PC-3 (cell line): ENCODE measurements around the gene EDAR. TPM values are rescaled to one million over a fixed set of nuclear protein-coding genes. Genes with fewer than 3 reads are reported as not detected.

Experiments used
- ATAC-seq: fragments of 200-7000 bp; cut with Tn5 transposase; 2 replicates; pipeline ENCODE4 v1.9.1; 2020; ENCODE audit warnings: mild to moderate bottlenecking, moderate library complexity
- BruUV-seq: library from RNA; stranded (reverse); fragments of 400-500 nt; replicated peaks from 2 replicates; lab custom pipeline; 2021; lab: Mats Ljungman, UMichigan
- CTCF ChIA-PET: fragments of 300-600 bp; sonication (Branson Sonifier 250); formaldehyde crosslinking; loops from one replicate; lab custom pipeline; 2022; ENCODE audit warnings: antibody characterized with exemption; lab: Charles Lee
- POLR2A ChIA-PET: fragments of 300-600 bp; sonication (Branson Sonifier 250); formaldehyde crosslinking; loops from one replicate; lab custom pipeline; 2022; ENCODE audit warnings: antibody characterized with exemption; ENCODE audit not compliant: unreplicated experiment; lab: Charles Lee
- DNase-seq: peaks from one replicate; pipeline ENCODE4 v3.0.0-alpha.2; 2015
- H2AFZ ChIP-seq: fragments of 300-600 bp; sonication (generic); 2 replicates; pipeline ENCODE4 v1.6.0; 2016; ENCODE audit warnings: antibody characterized with exemption, low read length
- H3F3A ChIP-seq: fragments of 300-600 bp; sonication (generic); one replicate; pipeline ENCODE4 v1.6.0; 2017; ENCODE audit warnings: antibody characterized with exemption, low read length, control low read depth, mild to moderate bottlenecking; ENCODE audit not compliant: unreplicated experiment
- H3K27ac ChIP-seq: fragments of 300-600 bp; sonication (generic); 2 replicates; pipeline ENCODE4 v1.5.1; 2016; ENCODE audit warnings: mild to moderate bottlenecking, low read length
- H3K27me3 ChIP-seq: fragments of 300-600 bp; sonication (generic); 2 replicates; pipeline ENCODE4 v1.6.1; 2016; ENCODE audit warnings: low read length, mixed read lengths
- H3K36me3 ChIP-seq: fragments of 300-600 bp; sonication (generic); 2 replicates; pipeline ENCODE4 v1.6.1; 2016; ENCODE audit warnings: low read depth, mixed run types, low read length, mixed read lengths
- H3K4me1 ChIP-seq: fragments of 300-600 bp; sonication (generic); 2 replicates; pipeline ENCODE4 v1.5.1; 2016; ENCODE audit warnings: low read length; ENCODE audit not compliant: insufficient read depth
- H3K4me2 ChIP-seq: fragments of 300-600 bp; sonication (generic); 2 replicates; pipeline ENCODE4 v1.6.0; 2016; ENCODE audit warnings: low read length
- H3K4me3 ChIP-seq: fragments of 300-600 bp; sonication (generic); 2 replicates; pipeline ENCODE4 v1.5.1; 2016; ENCODE audit warnings: mild to moderate bottlenecking, low read length, mixed read lengths
- H3K79me2 ChIP-seq: fragments of 300-600 bp; sonication (generic); 2 replicates; pipeline ENCODE4 v1.6.1; 2017; ENCODE audit warnings: low read length, mixed read lengths
- H3K9ac ChIP-seq: fragments of 300-600 bp; sonication (generic); 2 replicates; pipeline ENCODE4 v1.6.0; 2016; ENCODE audit warnings: mild to moderate bottlenecking, low read length
- H3K9me2 ChIP-seq: fragments of 300-600 bp; sonication (generic); replicated peaks from 2 replicates; pipeline ENCODE4 v1.6.1; 2016; ENCODE audit warnings: mixed run types, low read length, mixed read lengths
- H3K9me3 ChIP-seq: fragments of 300-600 bp; sonication (generic); 2 replicates; pipeline ENCODE4 v1.6.1; 2016; ENCODE audit warnings: low read length, mixed read lengths
- H4K20me1 ChIP-seq: fragments of 300-600 bp; sonication (generic); 2 replicates; pipeline ENCODE4 v1.6.1; 2016; ENCODE audit warnings: low read length, mixed read lengths
- EZH2 ChIP-seq: fragments of 300-600 bp; sonication (generic); IDR thresholded peaks from one replicate; pipeline ENCODE4 v1.6.1; 2017; ENCODE audit warnings: antibody characterized with exemption, mild to moderate bottlenecking, low read length; ENCODE audit not compliant: unreplicated experiment
- EZH2phosphoT487 ChIP-seq: fragments of 300-600 bp; sonication (generic); IDR thresholded peaks from 2 replicates; pipeline ENCODE4 v1.6.1; 2018; ENCODE audit warnings: mild to moderate bottlenecking, antibody characterized with exemption, low read length, borderline replicate concordance
- intact Hi-C: fragments of 100-400 bp; cut with micrococcal nuclease; formaldehyde crosslinking; loops from 2 replicates; pipeline ENCODE4 v1.9.0; 2023
- total RNA-seq: library from RNA; depleted of rRNA; stranded (reverse); fragments of >200 nt; gene quantifications from 2 replicates; pipeline ENCODE4 v1.2.3, GENCODE V29; 2014
- TF ChIP-seq, protein P1 (sequence below): fragments of 300-600 bp; sonication (generic); conservative IDR thresholded peaks from 2 replicates; pipeline ENCODE4 v1.5.1; 2017; ENCODE audit warnings: antibody characterized with exemption, low read depth, mild to moderate bottlenecking, low read length

The EDAR gene
- total RNA-seq, 1 experiment from 2014 or later: 0.04 TPM

DNA sequence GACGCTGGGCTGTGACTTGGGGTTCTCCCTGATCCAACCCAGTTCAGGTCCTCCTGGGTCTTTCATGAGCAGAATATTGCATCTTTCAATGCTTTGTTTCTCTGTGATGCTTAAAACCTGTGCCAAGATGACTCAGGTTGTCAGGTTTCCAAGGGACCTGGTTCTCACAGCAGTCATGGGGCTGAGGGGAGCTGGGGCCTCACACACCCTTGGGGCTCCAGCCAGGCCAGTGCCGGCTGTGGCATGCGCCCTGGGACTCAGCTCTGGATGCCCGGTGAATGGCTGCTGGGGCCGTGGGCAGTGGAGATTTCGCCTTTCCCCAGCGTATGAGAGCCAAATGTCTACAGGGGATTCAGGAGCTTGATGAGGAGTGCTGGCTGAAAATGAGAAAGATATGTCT, 29.6 kb downstream of the EDAR start:
- TF ChIP-seq EZH2phosphoT487 (no peak), EZH2 (no peak)
- TF ChIP-seq, protein P1, sequence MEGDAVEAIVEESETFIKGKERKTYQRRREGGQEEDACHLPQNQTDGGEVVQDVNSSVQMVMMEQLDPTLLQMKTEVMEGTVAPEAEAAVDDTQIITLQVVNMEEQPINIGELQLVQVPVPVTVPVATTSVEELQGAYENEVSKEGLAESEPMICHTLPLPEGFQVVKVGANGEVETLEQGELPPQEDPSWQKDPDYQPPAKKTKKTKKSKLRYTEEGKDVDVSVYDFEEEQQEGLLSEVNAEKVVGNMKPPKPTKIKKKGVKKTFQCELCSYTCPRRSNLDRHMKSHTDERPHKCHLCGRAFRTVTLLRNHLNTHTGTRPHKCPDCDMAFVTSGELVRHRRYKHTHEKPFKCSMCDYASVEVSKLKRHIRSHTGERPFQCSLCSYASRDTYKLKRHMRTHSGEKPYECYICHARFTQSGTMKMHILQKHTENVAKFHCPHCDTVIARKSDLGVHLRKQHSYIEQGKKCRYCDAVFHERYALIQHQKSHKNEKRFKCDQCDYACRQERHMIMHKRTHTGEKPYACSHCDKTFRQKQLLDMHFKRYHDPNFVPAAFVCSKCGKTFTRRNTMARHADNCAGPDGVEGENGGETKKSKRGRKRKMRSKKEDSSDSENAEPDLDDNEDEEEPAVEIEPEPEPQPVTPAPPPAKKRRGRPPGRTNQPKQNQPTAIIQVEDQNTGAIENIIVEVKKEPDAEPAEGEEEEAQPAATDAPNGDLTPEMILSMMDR: no peak
- H3K4me3 ChIP-seq: no peak overlapping the region
- CTCF ChIA-PET: no interaction called here
- H3K79me2 ChIP-seq: no peaks in the 10 kb centered on the region
- H3K27ac ChIP-seq: no peak overlapping the region
- no peaks in the 10 kb centered on the region for H4K20me1 ChIP-seq
- H3K36me3 ChIP-seq: no peaks in the 10 kb centered on the region
- BruUV-seq: no TSS peak
- ATAC-seq (peak; percentile 31; the same call in 1 of the 2 replicates), DNase-seq (peak; percentile 23)
- no peak overlapping the region for H2AFZ ChIP-seq
- intact Hi-C loops: no loop called here
- peaks cover 4% of the 10 kb centered on the region; the same call in 1 of the 2 replicates for H3K4me1 ChIP-seq
- H3K27me3 ChIP-seq: no peaks in the 10 kb centered on the region
- H3K4me2 ChIP-seq: no peak overlapping the region
- H3K9me2 ChIP-seq: no peaks in the 10 kb centered on the region
- no peaks in the 10 kb centered on the region for H3F3A ChIP-seq
- no peak overlapping the region for H3K9ac ChIP-seq
- H3K9me3 ChIP-seq: no peaks in the 10 kb centered on the region
- POLR2A ChIA-PET: no interaction called here

DNA sequence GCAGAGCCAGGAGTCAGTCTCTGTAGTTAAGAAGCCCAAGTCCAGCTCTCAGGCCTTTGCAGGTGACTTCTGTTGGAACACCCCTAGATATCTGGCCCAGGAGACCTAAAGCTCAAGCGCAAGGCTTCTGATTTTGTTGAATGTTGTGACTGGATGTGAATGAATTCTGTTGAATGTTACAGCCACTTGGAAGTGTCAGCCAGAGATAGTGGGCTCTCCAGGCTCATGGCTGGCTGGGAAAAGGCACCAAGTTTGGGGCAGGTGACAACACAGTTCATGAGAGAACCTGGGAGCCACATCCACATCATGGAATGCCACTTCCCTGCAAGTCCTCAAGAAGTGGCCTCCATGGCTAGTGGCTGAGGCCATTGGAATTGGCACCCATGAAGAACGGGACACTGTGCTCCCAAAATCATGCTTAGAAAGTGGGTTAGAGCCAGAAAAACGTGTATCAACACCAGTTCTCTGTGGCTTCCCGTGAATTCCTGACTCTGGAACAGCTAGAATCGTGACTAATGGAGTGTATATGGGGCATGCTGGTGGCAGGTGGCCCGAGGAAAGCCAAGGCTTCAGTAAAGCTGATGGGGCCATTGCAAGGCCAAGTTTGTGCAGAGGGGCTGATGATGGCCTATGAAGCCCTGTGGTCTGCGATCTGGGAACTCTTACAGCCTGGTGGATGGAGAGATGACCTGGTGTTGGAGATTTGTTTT, 30.2 kb downstream of the EDAR start:
- Histone ChIP-seq H3K27me3 (no peaks in the 10 kb centered on the region), H3K9me3 (no peaks in the 10 kb centered on the region), H3K79me2 (no peaks in the 10 kb centered on the region), H3K36me3 (no peaks in the 10 kb centered on the region), H3K4me3 (no peak overlapping the region), H2AFZ (no peak overlapping the region), H3K4me1 (peaks cover 4% of the 10 kb centered on the region; the same call in 1 of the 2 replicates), H3K4me2 (no peak overlapping the region), H3K9ac (no peak overlapping the region), H3K27ac (no peak overlapping the region), H3F3A (no peaks in the 10 kb centered on the region), H4K20me1 (no peaks in the 10 kb centered on the region), H3K9me2 (no peaks in the 10 kb centered on the region)
- BruUV-seq: no TSS peak
- DNase-seq (no peak), ATAC-seq (no peak)
- CTCF ChIA-PET: no interaction called here
- TF ChIP-seq EZH2phosphoT487 (no peak), EZH2 (no peak)
- POLR2A ChIA-PET: no interaction called here
- intact Hi-C loops: no loop called here

DNA sequence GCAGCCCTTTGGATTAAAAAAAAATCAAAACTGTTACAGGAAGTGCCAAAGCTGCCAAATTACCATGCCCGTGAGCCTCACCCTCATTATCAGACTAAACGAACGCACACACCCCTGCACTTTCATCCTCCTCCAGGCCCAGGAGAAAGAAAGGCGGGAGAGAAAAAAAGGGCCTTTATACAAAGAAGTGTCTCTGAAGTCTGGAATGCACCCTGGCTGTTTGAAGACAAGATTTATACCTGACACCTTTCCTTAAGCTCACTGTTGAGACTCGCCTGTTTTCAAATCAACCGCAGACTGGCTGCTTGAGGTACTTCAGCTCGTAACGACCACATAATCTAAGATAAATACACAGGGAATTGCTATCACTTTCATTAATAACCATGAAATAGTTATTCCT, 31.0 kb downstream of the EDAR start:
- no peak overlapping the region for H3K27ac ChIP-seq
- no peak overlapping the region for H3K4me2 ChIP-seq
- ChIA-PET POLR2A (no interaction called here), CTCF (no interaction called here)
- H3K36me3 ChIP-seq: no peaks in the 10 kb centered on the region
- H3K79me2 ChIP-seq: no peaks in the 10 kb centered on the region
- ATAC-seq: no peak
- H3K4me1 ChIP-seq: peaks cover 4% of the 10 kb centered on the region; the same call in 1 of the 2 replicates
- no peaks in the 10 kb centered on the region for H4K20me1 ChIP-seq
- BruUV-seq: no TSS peak
- H3K9me3 ChIP-seq: no peaks in the 10 kb centered on the region
- DNase-seq: no peak
- H3K27me3 ChIP-seq: no peaks in the 10 kb centered on the region
- H3K9ac ChIP-seq: no peak overlapping the region
- intact Hi-C loops: no loop called here
- H3K4me3 ChIP-seq: no peak overlapping the region
- no peaks in the 10 kb centered on the region for H3K9me2 ChIP-seq
- TF ChIP-seq EZH2: no peak
- TF ChIP-seq, protein P1: no peak
- TF ChIP-seq EZH2phosphoT487: no peak
- no peaks in the 10 kb centered on the region for H3F3A ChIP-seq
- H2AFZ ChIP-seq: no peak overlapping the region
